ENCODE data around the gene CTR9. TPM values are rescaled to one million over a fixed set of nuclear protein-coding genes. Genes with fewer than 3 reads are reported as not detected.

CTR9 gene
- total RNA-seq, 1 experiment from 2014 or later = 45.9 TPM

DNA sequence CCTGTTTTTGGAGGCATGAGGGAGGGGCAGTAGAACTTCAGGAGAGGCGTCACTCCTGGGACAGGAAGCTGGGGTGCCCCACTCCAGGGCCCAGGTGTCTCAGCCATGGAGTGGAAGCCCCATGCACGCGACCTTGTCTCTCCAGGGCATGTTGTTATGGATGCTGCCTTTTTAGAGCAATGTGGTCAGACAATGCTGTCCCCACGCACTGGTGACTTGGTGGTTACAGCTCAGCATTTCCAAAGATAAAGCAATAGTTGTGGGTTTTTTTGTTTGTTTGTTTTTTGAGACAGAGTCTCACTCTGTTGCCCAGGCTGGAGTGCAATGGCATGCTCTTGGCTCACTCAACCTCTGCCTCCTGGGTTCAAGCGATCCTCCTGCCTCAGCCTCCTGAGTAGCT, 35.4 kb downstream of the CTR9 start:
- intact Hi-C loops (cut with micrococcal nuclease; ENCODE audit: unreplicated experiment) = no loop called here
- H3K27me3 ChIP-seq (replicated peaks; ENCODE audit: insufficient read depth, low read depth, low read length, poor library complexity) = no peaks in the 10 kb centered on the region
- no peak overlapping the region for H3K4me3 ChIP-seq (ENCODE audit: low read depth, low read length, poor library complexity, severe bottlenecking)
- peaks cover 8% of the 10 kb centered on the region for H3K4me1 ChIP-seq (ENCODE audit: insufficient read depth, low read length, poor library complexity, severe bottlenecking)
- ChIA-PET POLR2A (ENCODE audit: low non-redundant PET) (no interaction called here), CTCF (no interaction called here)
- no peaks in the 10 kb centered on the region for H3K9me3 ChIP-seq (ENCODE audit: low read depth, low read length, poor library complexity, severe bottlenecking)
- no peak for DNase-seq (ENCODE audit: low spot score)
- BruUV-seq (replicated peaks) = no TSS peak
- no peak overlapping the region for H3K27ac ChIP-seq (ENCODE audit: low read depth, low read length, poor library complexity, severe bottlenecking)
- no peaks in the 10 kb centered on the region for H3K36me3 ChIP-seq (ENCODE audit: insufficient read depth, low read length, poor library complexity, severe bottlenecking)
- TF ChIP-seq, protein P1, sequence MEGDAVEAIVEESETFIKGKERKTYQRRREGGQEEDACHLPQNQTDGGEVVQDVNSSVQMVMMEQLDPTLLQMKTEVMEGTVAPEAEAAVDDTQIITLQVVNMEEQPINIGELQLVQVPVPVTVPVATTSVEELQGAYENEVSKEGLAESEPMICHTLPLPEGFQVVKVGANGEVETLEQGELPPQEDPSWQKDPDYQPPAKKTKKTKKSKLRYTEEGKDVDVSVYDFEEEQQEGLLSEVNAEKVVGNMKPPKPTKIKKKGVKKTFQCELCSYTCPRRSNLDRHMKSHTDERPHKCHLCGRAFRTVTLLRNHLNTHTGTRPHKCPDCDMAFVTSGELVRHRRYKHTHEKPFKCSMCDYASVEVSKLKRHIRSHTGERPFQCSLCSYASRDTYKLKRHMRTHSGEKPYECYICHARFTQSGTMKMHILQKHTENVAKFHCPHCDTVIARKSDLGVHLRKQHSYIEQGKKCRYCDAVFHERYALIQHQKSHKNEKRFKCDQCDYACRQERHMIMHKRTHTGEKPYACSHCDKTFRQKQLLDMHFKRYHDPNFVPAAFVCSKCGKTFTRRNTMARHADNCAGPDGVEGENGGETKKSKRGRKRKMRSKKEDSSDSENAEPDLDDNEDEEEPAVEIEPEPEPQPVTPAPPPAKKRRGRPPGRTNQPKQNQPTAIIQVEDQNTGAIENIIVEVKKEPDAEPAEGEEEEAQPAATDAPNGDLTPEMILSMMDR (conservative IDR thresholded peaks at IDR 0.05; ENCODE audit: low read depth, low read length) = no peak
- TF ChIP-seq EZH2 (IDR thresholded peaks at IDR 0.05; ENCODE audit: borderline replicate concordance, low read depth, low read length, poor library complexity, severe bottlenecking) = no peak

DNA sequence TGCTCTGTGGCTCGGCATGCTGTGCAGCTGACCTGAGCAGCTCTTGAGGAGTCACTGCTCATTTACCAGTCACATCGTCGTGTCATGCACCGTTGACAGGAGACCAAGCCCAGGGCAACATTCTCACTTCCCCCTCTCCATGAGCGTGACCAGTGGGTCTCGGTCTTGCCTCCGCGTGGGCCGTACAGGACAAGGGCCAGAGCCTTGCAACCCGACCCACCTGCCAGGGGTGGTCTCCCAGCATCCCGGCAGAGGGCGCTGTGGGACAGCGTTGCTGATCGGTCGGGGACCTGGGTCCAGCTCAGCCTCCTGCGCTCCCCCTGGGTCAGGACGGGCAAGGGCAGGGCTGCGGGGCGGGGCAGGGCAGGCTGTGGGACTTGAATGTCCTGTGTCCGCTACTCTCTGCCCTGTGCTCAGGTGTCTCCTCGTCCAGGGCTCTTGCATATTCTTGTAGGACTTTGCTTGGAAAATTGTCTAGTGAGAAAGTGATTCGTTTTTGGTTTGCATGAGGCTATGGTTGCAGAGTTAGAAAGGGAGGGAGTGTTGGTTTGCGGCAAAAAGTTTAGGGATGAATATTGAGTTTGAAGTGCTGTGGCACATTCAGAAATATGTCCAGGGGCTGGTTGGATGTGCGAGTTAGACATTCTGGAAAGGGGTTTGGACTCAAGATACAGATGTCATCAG, 41.5 kb downstream of the CTR9 start:
- intact Hi-C loops (cut with micrococcal nuclease; ENCODE audit: unreplicated experiment) = loop anchor here (1.0 to 10.0 kb wide), 4 partner anchors 140 to 992 kb away; no protein-coding TSS in a partner anchor
- Histone ChIP-seq H3K9me3 (ENCODE audit: low read depth, low read length, poor library complexity, severe bottlenecking) (no peaks in the 10 kb centered on the region), H3K27me3 (replicated peaks; ENCODE audit: insufficient read depth, low read depth, low read length, poor library complexity) (no peaks in the 10 kb centered on the region), H3K4me3 (ENCODE audit: low read depth, low read length, poor library complexity, severe bottlenecking) (peak overlapping the region; percentile 10), H3K4me1 (ENCODE audit: insufficient read depth, low read length, poor library complexity, severe bottlenecking) (no peaks in the 10 kb centered on the region), H3K27ac (ENCODE audit: low read depth, low read length, poor library complexity, severe bottlenecking) (no peak overlapping the region), H3K36me3 (ENCODE audit: insufficient read depth, low read length, poor library complexity, severe bottlenecking) (peaks cover 19% of the 10 kb centered on the region)
- no TSS peak for BruUV-seq (replicated peaks)
- TF ChIP-seq, protein P1 (conservative IDR thresholded peaks at IDR 0.05; ENCODE audit: low read depth, low read length) = peak; percentile 91
- no peak for TF ChIP-seq EZH2 (IDR thresholded peaks at IDR 0.05; ENCODE audit: borderline replicate concordance, low read depth, low read length, poor library complexity, severe bottlenecking)
- ChIA-PET CTCF (interaction anchor here (0.6 to 2.2 kb wide), 11 partner anchors 16 to 995 kb away, joined by 3 to 14 read pairs (median 5); partner anchors contain the start of gene EIF4G2), POLR2A (ENCODE audit: low non-redundant PET) (interaction anchor here (0.5 to 1.2 kb wide), 2 partner anchors 11 to 114 kb away, joined by 3 read pairs; no protein-coding TSS in a partner anchor)
- peak; percentile 74 for DNase-seq (ENCODE audit: low spot score)

DNA sequence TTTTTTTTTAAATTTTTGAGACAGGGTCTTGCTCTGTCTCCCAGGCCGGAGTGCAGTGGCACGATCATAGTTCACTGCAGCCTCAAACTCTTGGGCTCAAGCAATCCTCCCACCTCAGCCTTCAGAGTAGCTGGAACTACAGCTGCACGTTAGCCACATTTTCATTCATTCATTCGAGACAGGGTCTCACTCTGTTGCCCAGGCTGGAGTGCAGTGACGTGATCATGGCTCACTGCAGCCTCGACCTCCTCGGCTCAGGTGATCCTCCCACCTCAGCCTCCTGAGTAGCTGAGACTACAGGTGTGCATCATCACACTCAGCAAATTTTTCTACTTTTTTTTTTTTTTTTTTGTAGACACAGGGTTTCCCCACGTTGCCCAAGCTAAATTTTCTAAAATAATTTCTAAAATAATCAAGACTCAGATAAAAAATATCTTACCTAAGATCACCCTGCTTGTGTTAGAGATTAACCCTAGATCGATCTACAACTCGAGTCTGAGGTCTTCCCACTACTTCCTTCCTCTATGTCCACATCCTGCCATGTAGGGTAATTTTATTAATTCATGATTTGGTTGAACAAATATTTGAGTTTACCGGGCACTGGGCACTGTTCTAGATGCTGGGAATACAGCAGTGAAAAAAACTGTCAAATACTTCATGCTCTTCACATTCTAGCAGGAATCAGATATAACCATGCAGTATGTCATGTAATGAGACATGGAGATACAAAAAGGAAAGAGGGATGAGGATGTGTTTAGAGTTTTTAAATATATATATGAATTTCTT, 42.6 kb downstream of the CTR9 start:
- ChIA-PET CTCF (interaction anchor here (0.7 to 1.9 kb wide), 7 partner anchors 15 to 285 kb away, joined by 3 to 14 read pairs (median 5); partner anchors contain the start of gene EIF4G2), POLR2A (ENCODE audit: low non-redundant PET) (interaction anchor here (0.7 kb wide), 1 partner anchor 11 kb away, joined by 13 read pairs; no protein-coding TSS in a partner anchor)
- no peak overlapping the region for H3K4me3 ChIP-seq (ENCODE audit: low read depth, low read length, poor library complexity, severe bottlenecking)
- intact Hi-C loops (cut with micrococcal nuclease; ENCODE audit: unreplicated experiment) = loop anchor here (2.0 to 10.0 kb wide), 3 partner anchors 139 to 991 kb away; no protein-coding TSS in a partner anchor
- no TSS peak for BruUV-seq (replicated peaks)
- peaks cover 31% of the 10 kb centered on the region for H3K36me3 ChIP-seq (ENCODE audit: insufficient read depth, low read length, poor library complexity, severe bottlenecking)
- TF ChIP-seq EZH2 (IDR thresholded peaks at IDR 0.05; ENCODE audit: borderline replicate concordance, low read depth, low read length, poor library complexity, severe bottlenecking) = no peak
- TF ChIP-seq, protein P1 (conservative IDR thresholded peaks at IDR 0.05; ENCODE audit: low read depth, low read length) = no peak
- H3K27ac ChIP-seq (ENCODE audit: low read depth, low read length, poor library complexity, severe bottlenecking) = no peak overlapping the region
- no peak for DNase-seq (ENCODE audit: low spot score)
- H3K27me3 ChIP-seq (replicated peaks; ENCODE audit: insufficient read depth, low read depth, low read length, poor library complexity) = no peaks in the 10 kb centered on the region
- H3K4me1 ChIP-seq (ENCODE audit: insufficient read depth, low read length, poor library complexity, severe bottlenecking) = no peaks in the 10 kb centered on the region
- no peaks in the 10 kb centered on the region for H3K9me3 ChIP-seq (ENCODE audit: low read depth, low read length, poor library complexity, severe bottlenecking)

All from A673 (cell line).